Calu3 (cell line): ENCODE data around the gene NHEJ1. TPM values are rescaled to one million over a fixed set of nuclear protein-coding genes. Genes with fewer than 3 reads are reported as not detected.
A peak's percentile ranks its signal among the peaks of the same experiment; 100 is the strongest.

ENCODE experiments used
- BruUV-seq: library from RNA; stranded (reverse); fragments of 400-500 nt; replicated peaks from 2 replicates; lab custom pipeline; 2021; lab: Mats Ljungman, UMichigan
- CTCF ChIA-PET: fragments of 300-600 bp; sonication (Branson Sonifier 250); formaldehyde crosslinking; loops from one replicate; lab custom pipeline; 2022; ENCODE audit warnings: antibody characterized with exemption; lab: Charles Lee
- DNase-seq: peaks from one replicate; pipeline ENCODE4 v3.0.0; 2022
- H3K27ac Mint-ChIP-seq: one replicate; pipeline ENCODE4 v1.8.0; 2022; ENCODE audit warnings: mixed read lengths; ENCODE audit not compliant: unreplicated experiment
- H3K27me3 Mint-ChIP-seq: one replicate; pipeline ENCODE4 v1.8.0; 2022; ENCODE audit warnings: mixed read lengths; ENCODE audit not compliant: unreplicated experiment
- H3K36me3 Mint-ChIP-seq: one replicate; pipeline ENCODE4 v1.8.0; 2022; ENCODE audit warnings: mild to moderate bottlenecking, moderate library complexity, mixed read lengths; ENCODE audit not compliant: insufficient read depth, unreplicated experiment
- H3K4me1 Mint-ChIP-seq: one replicate; pipeline ENCODE4 v1.8.0; 2022; ENCODE audit warnings: mild to moderate bottlenecking, low read depth, mixed read lengths; ENCODE audit not compliant: unreplicated experiment
- H3K4me3 Mint-ChIP-seq: one replicate; pipeline ENCODE4 v1.8.0; 2022; ENCODE audit warnings: mild to moderate bottlenecking, low read depth, moderate library complexity, mixed read lengths; ENCODE audit not compliant: unreplicated experiment
- H3K9me3 Mint-ChIP-seq: one replicate; pipeline ENCODE4 v1.8.0; 2022; ENCODE audit warnings: low read depth, mixed read lengths; ENCODE audit not compliant: unreplicated experiment
- intact Hi-C: fragments of 100-400 bp; cut with micrococcal nuclease; formaldehyde crosslinking; loops from one replicate; pipeline ENCODE4 v1.10.0; 2022; ENCODE audit not compliant: unreplicated experiment
- total RNA-seq: library from RNA; stranded (reverse); gene quantifications from 2 replicates; pipeline ENCODE4 v1.2.3, GENCODE V29; 2022
- TF ChIP-seq, protein P1 (sequence below): fragments of 200-600 bp; IDR thresholded peaks from one replicate; pipeline ENCODE4 v1.8.0; 2022; ENCODE audit warnings: antibody characterized with exemption; ENCODE audit not compliant: unreplicated experiment

Gene NHEJ1
- total RNA-seq, 1 experiment from 2014 or later: 12.4 TPM

GRCh38 chr2:219104107-219105035, 56.2 kb downstream of the NHEJ1 start:
- Mint-ChIP-seq H3K9me3 (no peaks in the 10 kb centered on the region), H3K4me3 (no peak overlapping the region), H3K36me3 (no peaks in the 10 kb centered on the region), H3K27ac (no peak overlapping the region), H3K4me1 (no peaks in the 10 kb centered on the region), H3K27me3 (no peaks in the 10 kb centered on the region)
- peak; percentile 43 for DNase-seq
- no TSS peak for BruUV-seq
- intact Hi-C loops: loop anchor here (5.0 kb wide), 1 partner anchor 47 kb away; no protein-coding TSS in a partner anchor
- TF ChIP-seq, protein P1, sequence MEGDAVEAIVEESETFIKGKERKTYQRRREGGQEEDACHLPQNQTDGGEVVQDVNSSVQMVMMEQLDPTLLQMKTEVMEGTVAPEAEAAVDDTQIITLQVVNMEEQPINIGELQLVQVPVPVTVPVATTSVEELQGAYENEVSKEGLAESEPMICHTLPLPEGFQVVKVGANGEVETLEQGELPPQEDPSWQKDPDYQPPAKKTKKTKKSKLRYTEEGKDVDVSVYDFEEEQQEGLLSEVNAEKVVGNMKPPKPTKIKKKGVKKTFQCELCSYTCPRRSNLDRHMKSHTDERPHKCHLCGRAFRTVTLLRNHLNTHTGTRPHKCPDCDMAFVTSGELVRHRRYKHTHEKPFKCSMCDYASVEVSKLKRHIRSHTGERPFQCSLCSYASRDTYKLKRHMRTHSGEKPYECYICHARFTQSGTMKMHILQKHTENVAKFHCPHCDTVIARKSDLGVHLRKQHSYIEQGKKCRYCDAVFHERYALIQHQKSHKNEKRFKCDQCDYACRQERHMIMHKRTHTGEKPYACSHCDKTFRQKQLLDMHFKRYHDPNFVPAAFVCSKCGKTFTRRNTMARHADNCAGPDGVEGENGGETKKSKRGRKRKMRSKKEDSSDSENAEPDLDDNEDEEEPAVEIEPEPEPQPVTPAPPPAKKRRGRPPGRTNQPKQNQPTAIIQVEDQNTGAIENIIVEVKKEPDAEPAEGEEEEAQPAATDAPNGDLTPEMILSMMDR: peak; percentile 88
- CTCF ChIA-PET: interaction anchor here (0.5 to 2.1 kb wide), 19 partner anchors 8 to 302 kb away, joined by 3 to 39 read pairs (median 4); partner anchors contain the start of gene IHH

GRCh38 chr2:219099329-219099728, 61.3 kb downstream of the NHEJ1 start:
- Mint-ChIP-seq H3K27ac (no peak overlapping the region), H3K9me3 (no peaks in the 10 kb centered on the region), H3K36me3 (no peaks in the 10 kb centered on the region), H3K27me3 (no peaks in the 10 kb centered on the region), H3K4me3 (no peak overlapping the region), H3K4me1 (no peaks in the 10 kb centered on the region)
- CTCF ChIA-PET: interaction anchor here (1.1 kb wide), 1 partner anchor 11 kb away, joined by 4 read pairs; no protein-coding TSS in a partner anchor
- DNase-seq: no peak
- BruUV-seq: no TSS peak
- intact Hi-C loops: no loop called here
- TF ChIP-seq, protein P1: no peak

DNA sequence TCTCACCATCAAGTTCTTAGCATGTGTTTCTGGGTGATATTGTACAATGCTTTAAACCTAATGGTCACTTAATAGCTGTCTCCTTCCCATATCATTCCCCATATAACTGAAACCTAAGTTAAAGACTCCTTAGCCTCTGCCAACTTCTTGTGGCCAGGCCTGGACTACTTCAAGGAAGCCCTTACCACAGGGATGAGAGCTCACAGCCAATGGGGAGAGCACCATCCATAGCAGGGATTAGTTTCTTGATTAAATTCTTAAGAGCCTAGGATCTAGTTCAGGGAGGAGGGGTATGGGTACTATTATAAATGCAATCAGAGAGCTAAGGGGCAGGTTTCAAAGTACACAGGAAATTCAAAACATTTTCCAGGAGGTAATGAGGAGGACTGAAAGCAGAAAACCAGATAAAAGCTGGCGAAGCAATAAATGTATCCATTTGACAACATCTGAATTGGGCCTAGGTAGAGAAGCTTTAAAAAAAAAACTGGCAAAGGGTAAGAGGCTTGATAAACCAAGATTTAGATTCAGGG, 65.1 kb downstream of the NHEJ1 start:
- Mint-ChIP-seq H3K4me3 (no peak overlapping the region), H3K4me1 (peaks cover 7% of the 10 kb centered on the region), H3K36me3 (no peaks in the 10 kb centered on the region), H3K9me3 (peaks cover 3% of the 10 kb centered on the region), H3K27me3 (no peaks in the 10 kb centered on the region), H3K27ac (no peak overlapping the region)
- no TSS peak for BruUV-seq
- no peak for DNase-seq
- TF ChIP-seq, protein P1: no peak
- intact Hi-C loops: no loop called here
- CTCF ChIA-PET: interaction anchor here (1.5 kb wide), 1 partner anchor 8 kb away, joined by 3 read pairs; no protein-coding TSS in a partner anchor

DNA sequence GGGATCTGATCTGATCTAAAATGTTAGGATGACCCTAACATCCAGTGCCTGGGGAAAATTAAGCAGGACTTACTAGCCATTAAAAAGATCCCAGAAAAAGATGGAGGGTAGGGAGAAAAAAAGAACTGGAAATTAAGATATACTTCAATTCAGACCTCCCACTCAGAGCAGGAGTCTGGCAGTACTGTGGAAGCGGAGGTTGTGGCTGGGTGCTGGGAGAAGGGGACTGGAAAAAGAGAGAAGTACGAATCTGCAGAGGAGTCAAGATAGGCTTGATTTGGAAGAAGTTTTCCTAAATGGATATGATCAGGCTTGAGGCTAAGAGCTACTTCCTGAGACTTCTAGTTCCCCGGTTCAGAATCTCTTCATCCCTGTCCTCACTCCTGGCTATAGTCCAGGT, 66.4 kb downstream of the NHEJ1 start:
- no peak overlapping the region for H3K27ac Mint-ChIP-seq
- H3K4me3 Mint-ChIP-seq: no peak overlapping the region
- peaks cover 9% of the 10 kb centered on the region for H3K4me1 Mint-ChIP-seq
- H3K9me3 Mint-ChIP-seq: peaks cover 3% of the 10 kb centered on the region
- DNase-seq: no peak
- H3K27me3 Mint-ChIP-seq: no peaks in the 10 kb centered on the region
- intact Hi-C loops: no loop called here
- CTCF ChIA-PET: interaction anchor here (0.6 kb wide), 1 partner anchor 317 kb away, joined by 3 read pairs; no protein-coding TSS in a partner anchor
- no TSS peak for BruUV-seq
- no peaks in the 10 kb centered on the region for H3K36me3 Mint-ChIP-seq
- TF ChIP-seq, protein P1: no peak
